SK-N-SH (cell line): ENCODE results near the gene ARMC8. TPM values are rescaled to one million over a fixed set of nuclear protein-coding genes. Genes with fewer than 3 reads are reported as not detected.

Source experiments
- CTCF ChIA-PET: fragments of 300-600, 350-600 bp; formaldehyde crosslinking; extraction: SDS; loops from one replicate; lab custom pipeline; 2021; lab: Yijun Ruan, JAX
- POLR2A ChIA-PET: fragments of 350-600 bp; sonication (Branson Sonifier 250); formaldehyde crosslinking; extraction: SDS; loops from one replicate; lab custom pipeline; 2020; ENCODE audit warnings: antibody characterized with exemption, inconsistent platforms; lab: Yijun Ruan, JAX
- DNase-seq: peaks from one replicate; pipeline ENCODE4 v3.0.0; 2012
- H2AFZ ChIP-seq: fragments of 200-600 bp; sonication (generic); 2 replicates; pipeline ENCODE4 v1.8.1; 2016; ENCODE audit warnings: antibody characterized with exemption, mild to moderate bottlenecking, low read depth
- H3F3A ChIP-seq: fragments of 200-600 bp; sonication (generic); replicated peaks from 2 replicates; pipeline ENCODE3; 2016; ENCODE audit warnings: antibody characterized with exemption, mild to moderate bottlenecking; ENCODE audit not compliant: insufficient read depth
- H3K27ac ChIP-seq, 2 experiments: fragments of 200-500 bp in 1 of 2; fragments of 200-600 bp in 1 of 2; sonication (Bioruptor generic) in 1 of 2; sonication (generic), shearing (Covaris generic) in 1 of 2; 2 replicates each; pipeline versions ENCODE4 v1.5.1 to v1.6.1; 2014 to 2016; ENCODE audit warnings: low read depth in 2 of 2, inconsistent platforms in 1 of 2, low read length in 1 of 2, mild to moderate bottlenecking in 1 of 2, mixed read lengths in 1 of 2
- H3K27me3 ChIP-seq: fragments of 200-600 bp; sonication (generic), shearing (Covaris generic); 2 replicates; pipeline ENCODE4 v1.6.1; 2016; ENCODE audit warnings: mixed run types; ENCODE audit not compliant: insufficient read depth
- H3K36me3 ChIP-seq, 2 experiments: fragments of 200-500 bp in 1 of 2; fragments of 200-600 bp in 1 of 2; sonication (Bioruptor generic) in 1 of 2; sonication (generic) in 1 of 2; replicated peaks in 1 of 2; 2 replicates each; pipeline versions ENCODE3 to v1.5.1; 2014 to 2016; ENCODE audit warnings: low read length in 1 of 2, mild to moderate bottlenecking in 1 of 2; ENCODE audit not compliant: insufficient read depth in 2 of 2, control insufficient read depth in 1 of 2
- H3K4me1 ChIP-seq, 2 experiments: fragments of 200-500 bp in 1 of 2; fragments of 200-600 bp in 1 of 2; sonication (Bioruptor generic) in 1 of 2; sonication (generic), shearing (Covaris generic) in 1 of 2; 2 replicates each; pipeline versions ENCODE4 v1.5.1 to v1.6.1; 2014 to 2016; ENCODE audit warnings: low read depth in 1 of 2, low read length in 1 of 2, mixed run types in 1 of 2; ENCODE audit not compliant: insufficient read depth in 2 of 2, control insufficient read depth in 1 of 2
- H3K4me2 ChIP-seq: fragments of 200-600 bp; sonication (generic), shearing (Covaris generic); 2 replicates; pipeline ENCODE4 v1.6.1; 2017; ENCODE audit warnings: mixed run types
- H3K4me3 ChIP-seq, 2 experiments: fragments of 200-500 bp in 1 of 2; fragments of 200-600 bp in 1 of 2; sonication (Bioruptor generic) in 1 of 2; sonication (generic), shearing (Covaris generic) in 1 of 2; 2 replicates each; pipeline versions ENCODE4 v1.5.1 to v1.8.1; 2014 to 2016; ENCODE audit warnings: low read depth in 2 of 2, inconsistent platforms in 1 of 2, low read length in 1 of 2, mild to moderate bottlenecking in 1 of 2, mixed read lengths in 1 of 2, moderate library complexity in 1 of 2
- H3K79me2 ChIP-seq: fragments of 200-600 bp; sonication (generic); 2 replicates; pipeline ENCODE4 v1.8.1; 2017; ENCODE audit warnings: mild to moderate bottlenecking; ENCODE audit not compliant: insufficient read depth
- H3K9ac ChIP-seq: fragments of 200-600 bp; sonication (generic); 2 replicates; pipeline ENCODE4 v1.6.1; 2017; ENCODE audit warnings: mixed run types
- H3K9me2 ChIP-seq: fragments of 200-600 bp; sonication (generic); 2 replicates; pipeline ENCODE4 v1.6.1; 2017; ENCODE audit warnings: mixed run types
- H3K9me3 ChIP-seq: fragments of 200-600 bp; sonication (generic); 2 replicates; pipeline ENCODE4 v1.6.1; 2017; ENCODE audit warnings: mixed run types, mild to moderate bottlenecking, moderate library complexity
- H4K20me1 ChIP-seq: fragments of 200-600 bp; sonication (generic); 2 replicates; pipeline ENCODE4 v1.6.1; 2017; ENCODE audit warnings: mild to moderate bottlenecking, mixed run types; ENCODE audit not compliant: insufficient read depth
- EP300 ChIP-seq, 2 experiments: IDR thresholded peaks; 2 replicates each; pipeline versions ENCODE4 v1.4.0 to v1.6.1; 2012; ENCODE audit warnings: borderline replicate concordance in 1 of 2, low read depth in 1 of 2, low read length in 1 of 2
- EZH2phosphoT487 ChIP-seq: fragments of 200-600 bp; sonication (generic); IDR thresholded peaks from 2 replicates; pipeline ENCODE4 v1.6.1; 2017; ENCODE audit warnings: low read depth, mixed run types, mild to moderate bottlenecking, antibody characterized with exemption, moderate library complexity, borderline replicate concordance
- FOSL2 ChIP-seq: IDR thresholded peaks from 2 replicates; pipeline ENCODE4 v1.4.0; 2012; ENCODE audit warnings: low read depth, mild to moderate bottlenecking, moderate library complexity, borderline replicate concordance
- GATA2 ChIP-seq: sonication (generic); formaldehyde crosslinking; IDR thresholded peaks from 2 replicates; pipeline ENCODE4 v1.5.0; 2020; ENCODE audit warnings: mild to moderate bottlenecking, missing genetic modification reagents
- JUND ChIP-seq: IDR thresholded peaks from 2 replicates; pipeline ENCODE4 v1.4.0; 2012
- MXI1 ChIP-seq: IDR thresholded peaks from 2 replicates; pipeline ENCODE4 v1.6.1; 2012; ENCODE audit warnings: mild to moderate bottlenecking, low read depth, low read length, improper control_type of control experiment
- NFIC ChIP-seq: IDR thresholded peaks from 2 replicates; pipeline ENCODE4 v1.4.0; 2012; ENCODE audit warnings: borderline replicate concordance
- NRF1 ChIP-seq: IDR thresholded peaks from 2 replicates; pipeline ENCODE4 v1.6.1; 2012; ENCODE audit warnings: low read depth, mild to moderate bottlenecking, low read length
- PBX3 ChIP-seq: IDR thresholded peaks from 2 replicates; pipeline ENCODE4; 2012
- POLR2AphosphoS5 ChIP-seq: IDR thresholded peaks from 2 replicates; pipeline ENCODE4 v1.6.1; 2012; ENCODE audit warnings: low read depth, low read length
- RAD21 ChIP-seq: IDR thresholded peaks from 2 replicates; pipeline ENCODE4 v1.6.1; 2012; ENCODE audit warnings: mild to moderate bottlenecking, low read length
- RXRA ChIP-seq: IDR thresholded peaks from 2 replicates; pipeline ENCODE4 v1.4.0; 2012; ENCODE audit warnings: low read depth, mild to moderate bottlenecking, borderline replicate concordance
- SIN3A ChIP-seq: IDR thresholded peaks from 2 replicates; pipeline ENCODE4 v1.6.1; 2012; ENCODE audit warnings: low read depth, mild to moderate bottlenecking, low read length, moderate library complexity, borderline replicate concordance
- SMC3 ChIP-seq: IDR thresholded peaks from 2 replicates; pipeline ENCODE4 v1.6.1; 2012; ENCODE audit warnings: low read depth, low read length, improper control_type of control experiment
- TAF1 ChIP-seq: IDR thresholded peaks from 2 replicates; pipeline ENCODE4 v1.6.1; 2012; ENCODE audit warnings: low read depth, mild to moderate bottlenecking, low read length, moderate library complexity, borderline replicate concordance
- TEAD4 ChIP-seq: IDR thresholded peaks from 2 replicates; pipeline ENCODE4 v1.4.0; 2012; ENCODE audit warnings: mild to moderate bottlenecking, borderline replicate concordance; ENCODE audit not compliant: insufficient read depth
- YY1 ChIP-seq: IDR thresholded peaks from 2 replicates; pipeline ENCODE4 v1.4.0; 2012; ENCODE audit warnings: low read depth, mild to moderate bottlenecking
- WGBS: methylation state at CpG from one replicate; pipeline ENCODE4 v1.1.6; 2017; ENCODE audit warnings: low lambda C conversion rate; 5-methylcytosine and 5-hydroxymethylcytosine counted together
- polyA plus RNA-seq, 3 experiments: library from polyadenylated mRNA; depleted of rRNA; stranded (reverse); fragments of >200 nt; gene quantifications; 2 replicates each; pipeline ENCODE4 v1.2.3, GENCODE V29; 2012
- TF ChIP-seq, protein P1 (sequence below): fragments of 200-600 bp; sonication (generic); IDR thresholded peaks from 2 replicates; pipeline ENCODE4 v1.6.1; 2017; ENCODE audit warnings: antibody characterized with exemption, mild to moderate bottlenecking, moderate library complexity
- TF ChIP-seq, protein P2 (sequence below): IDR thresholded peaks from 2 replicates; pipeline ENCODE4 v1.4.0; 2012; ENCODE audit warnings: low read depth, borderline replicate concordance

Gene ARMC8
- polyA plus RNA-seq, 1 of the 3 experiments (the other 2 are of a cell fraction), result 35.5 TPM

DNA sequence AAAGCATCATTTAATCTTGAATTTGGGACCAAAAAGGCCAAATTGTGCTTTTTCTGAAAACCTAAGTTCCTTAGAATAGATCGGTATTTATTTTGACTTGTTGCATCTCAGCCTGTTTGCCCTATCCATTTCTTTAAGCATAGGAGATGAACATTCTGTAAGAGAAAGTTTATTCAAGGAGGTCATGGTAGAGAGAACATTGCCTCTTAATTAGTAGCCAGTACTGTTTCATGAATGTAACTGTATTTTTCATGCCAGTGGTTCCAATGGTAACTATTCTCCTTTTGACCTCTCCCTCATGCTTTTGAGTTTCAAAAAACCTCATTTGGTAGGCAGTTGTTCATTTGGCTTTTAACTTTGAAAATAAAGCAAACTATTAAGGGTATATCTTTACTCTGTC is 55.4 kb downstream of the ARMC8 start (continued):
- TF ChIP-seq GATA2 (CRISPR knock-in tag), result no peak
- TF ChIP-seq YY1, result no peak
- TF ChIP-seq MXI1, result no peak
- TF ChIP-seq PBX3, result no peak
- TF ChIP-seq, protein P1, sequence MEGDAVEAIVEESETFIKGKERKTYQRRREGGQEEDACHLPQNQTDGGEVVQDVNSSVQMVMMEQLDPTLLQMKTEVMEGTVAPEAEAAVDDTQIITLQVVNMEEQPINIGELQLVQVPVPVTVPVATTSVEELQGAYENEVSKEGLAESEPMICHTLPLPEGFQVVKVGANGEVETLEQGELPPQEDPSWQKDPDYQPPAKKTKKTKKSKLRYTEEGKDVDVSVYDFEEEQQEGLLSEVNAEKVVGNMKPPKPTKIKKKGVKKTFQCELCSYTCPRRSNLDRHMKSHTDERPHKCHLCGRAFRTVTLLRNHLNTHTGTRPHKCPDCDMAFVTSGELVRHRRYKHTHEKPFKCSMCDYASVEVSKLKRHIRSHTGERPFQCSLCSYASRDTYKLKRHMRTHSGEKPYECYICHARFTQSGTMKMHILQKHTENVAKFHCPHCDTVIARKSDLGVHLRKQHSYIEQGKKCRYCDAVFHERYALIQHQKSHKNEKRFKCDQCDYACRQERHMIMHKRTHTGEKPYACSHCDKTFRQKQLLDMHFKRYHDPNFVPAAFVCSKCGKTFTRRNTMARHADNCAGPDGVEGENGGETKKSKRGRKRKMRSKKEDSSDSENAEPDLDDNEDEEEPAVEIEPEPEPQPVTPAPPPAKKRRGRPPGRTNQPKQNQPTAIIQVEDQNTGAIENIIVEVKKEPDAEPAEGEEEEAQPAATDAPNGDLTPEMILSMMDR, result no peak
- no peak for TF ChIP-seq SIN3A
- TF ChIP-seq RXRA, result no peak

- no peak for DNase-seq
- H3K9ac ChIP-seq, result no peak overlapping the region
- no peaks in the 10 kb centered on the region for H3K27me3 ChIP-seq
- H3K9me2 ChIP-seq, result no peaks in the 10 kb centered on the region
- POLR2A ChIA-PET, result no interaction called here
- H3K9me3 ChIP-seq, result no peaks in the 10 kb centered on the region
- no peak overlapping the region for H3K4me2 ChIP-seq
- peaks cover 58 to 84% of the 10 kb centered on the region in 2 experiments for H3K36me3 ChIP-seq
- H2AFZ ChIP-seq, result no peak overlapping the region
- H3K4me3 ChIP-seq, result no peak overlapping the region
- no peaks in the 10 kb centered on the region; a peak in 1 of 4 replicates for H3K4me1 ChIP-seq
- no peak for TF ChIP-seq NRF1
- CTCF ChIA-PET, result interaction anchor here (0.6 kb wide), 1 partner anchor 681 kb away, joined by 3 read pairs; no protein-coding TSS in a partner anchor
- WGBS, result 96% methylated on average over 9 of the region's 9 CpGs
- no peaks in the 10 kb centered on the region for H3K79me2 ChIP-seq
- no peaks in the 10 kb centered on the region for H4K20me1 ChIP-seq
- H3K27ac ChIP-seq, result no peak overlapping the region
- H3F3A ChIP-seq, result peaks cover 10% of the 10 kb centered on the region
Measured at GRCh38 chr3:138245026-138245425, 57.9 kb downstream of the ARMC8 start.

DNA sequence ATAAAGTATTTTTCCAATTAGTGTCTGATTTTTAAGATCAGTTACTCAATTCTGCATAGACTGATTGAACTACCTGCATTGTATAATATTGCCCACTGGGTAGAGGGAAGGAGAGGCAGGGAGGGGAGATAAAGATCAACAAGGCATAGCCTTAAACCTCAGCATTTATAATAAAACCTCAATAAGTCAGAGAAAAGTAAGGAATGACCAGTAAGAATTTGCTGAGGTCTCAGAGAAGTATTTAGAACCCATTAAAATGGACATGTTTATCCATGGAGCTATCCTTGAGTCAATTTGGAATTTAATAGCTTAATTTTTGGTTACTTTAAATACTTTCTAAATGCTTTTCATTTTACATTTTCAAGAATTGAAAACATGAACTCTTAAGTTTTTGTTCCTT is 62.5 kb downstream of the ARMC8 start:
- TF ChIP-seq FOSL2 (no peak), TEAD4 (no peak), JUND (no peak), NFIC (no peak), POLR2AphosphoS5 (no peak), EP300 (IDR thresholded peaks at IDR 0.05; ENCODE audit: borderline replicate concordance in 1 of 2, low read depth in 1 of 2, low read length in 1 of 2) (no peak), EZH2phosphoT487 (no peak), NRF1 (no peak), SMC3 (no peak), RAD21 (no peak), TAF1 (no peak)
- TF ChIP-seq, protein P1, result no peak
- TF ChIP-seq, protein P2, sequence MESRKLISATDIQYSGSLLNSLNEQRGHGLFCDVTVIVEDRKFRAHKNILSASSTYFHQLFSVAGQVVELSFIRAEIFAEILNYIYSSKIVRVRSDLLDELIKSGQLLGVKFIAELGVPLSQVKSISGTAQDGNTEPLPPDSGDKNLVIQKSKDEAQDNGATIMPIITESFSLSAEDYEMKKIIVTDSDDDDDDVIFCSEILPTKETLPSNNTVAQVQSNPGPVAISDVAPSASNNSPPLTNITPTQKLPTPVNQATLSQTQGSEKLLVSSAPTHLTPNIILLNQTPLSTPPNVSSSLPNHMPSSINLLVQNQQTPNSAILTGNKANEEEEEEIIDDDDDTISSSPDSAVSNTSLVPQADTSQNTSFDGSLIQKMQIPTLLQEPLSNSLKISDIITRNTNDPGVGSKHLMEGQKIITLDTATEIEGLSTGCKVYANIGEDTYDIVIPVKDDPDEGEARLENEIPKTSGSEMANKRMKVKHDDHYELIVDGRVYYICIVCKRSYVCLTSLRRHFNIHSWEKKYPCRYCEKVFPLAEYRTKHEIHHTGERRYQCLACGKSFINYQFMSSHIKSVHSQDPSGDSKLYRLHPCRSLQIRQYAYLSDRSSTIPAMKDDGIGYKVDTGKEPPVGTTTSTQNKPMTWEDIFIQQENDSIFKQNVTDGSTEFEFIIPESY, result no peak
- Histone ChIP-seq H3K4me3 (no peak overlapping the region), H3K79me2 (no peaks in the 10 kb centered on the region), H2AFZ (no peak overlapping the region), H3K9me2 (no peaks in the 10 kb centered on the region), H3K4me2 (no peak overlapping the region), H3K9me3 (no peaks in the 10 kb centered on the region), H3F3A (peaks cover 6% of the 10 kb centered on the region), H3K27ac (no peak overlapping the region), H4K20me1 (no peaks in the 10 kb centered on the region), H3K4me1 (no peaks in the 10 kb centered on the region), H3K36me3 (peaks cover 34 to 48% of the 10 kb centered on the region in 2 experiments), H3K9ac (no peak overlapping the region), H3K27me3 (no peaks in the 10 kb centered on the region)
- no peak for DNase-seq
- POLR2A ChIA-PET, result no interaction called here
- CTCF ChIA-PET, result no interaction called here
